CD4-positive, alpha-beta T cell treated with Interferon gamma for 1 hour (primary cell): ENCODE results near the gene MS4A18.
"Not testable (repeated sequence)": the region's sequence is repeated elsewhere in the genome, so short reads cannot be mapped to it uniquely, and the experiment has no call there.

Experiments
- DNase-seq: peaks from one replicate; pipeline ENCODE4 v3.0.0-alpha.2; 2020

The MS4A18 gene

DNA sequence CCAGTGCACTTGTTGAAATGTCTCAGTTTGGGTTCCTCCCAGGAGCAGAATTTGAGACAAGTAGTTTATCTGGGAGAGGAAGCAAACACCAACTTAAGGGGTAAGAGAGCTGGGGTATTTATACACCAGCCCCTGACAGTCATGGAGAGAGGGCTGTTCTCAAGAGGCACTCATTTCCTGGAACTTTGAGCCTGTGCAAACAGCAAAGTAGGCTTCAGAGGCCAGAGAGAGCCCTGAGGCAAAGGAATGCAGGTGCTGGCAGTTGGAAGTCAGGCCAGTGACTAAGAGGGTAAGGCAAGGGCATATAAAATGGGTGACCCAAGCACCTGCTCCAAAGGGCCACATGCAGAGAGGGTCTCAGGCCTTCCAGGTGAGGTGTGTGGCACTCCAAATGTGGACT is 16.1 kb downstream of the MS4A18 start:
- DNase-seq: no peak

GRCh38 chr11:60741421-60741820 is 16.9 kb downstream of the MS4A18 start:
- DNase-seq: no peak

- DNase-seq: no peak
Observed at GRCh38 chr11:60743058-60743457, 18.5 kb downstream of the MS4A18 start.

- DNase-seq: no peak
Observed at GRCh38 chr11:60744114-60744513, 19.6 kb downstream of the MS4A18 start.

DNA sequence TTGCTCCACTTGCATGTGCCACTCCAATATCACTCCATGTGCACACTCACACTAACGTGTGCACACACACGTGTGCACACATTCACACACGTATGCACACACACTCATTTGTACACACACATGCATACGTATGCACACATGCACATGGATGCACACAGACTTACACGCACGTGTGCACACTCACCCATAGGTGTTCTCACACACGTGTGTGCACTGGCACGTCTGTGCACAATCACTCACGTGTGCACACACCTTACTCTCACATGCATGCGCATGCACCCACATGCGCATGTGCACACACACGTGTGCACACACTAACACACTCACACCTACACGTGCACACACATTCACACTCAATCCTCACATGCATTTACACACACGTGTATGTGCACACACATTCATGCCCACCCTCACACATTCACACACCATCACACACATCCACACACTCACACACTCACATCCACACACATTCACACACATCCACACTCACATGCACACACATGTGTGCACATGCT is 22.9 kb downstream of the MS4A18 start:
- DNase-seq: no peak

- DNase-seq: no peak
Observed at GRCh38 chr11:60748225-60748624, 23.7 kb downstream of the MS4A18 start.

- DNase-seq: no peak
Observed at GRCh38 chr11:60748821-60749220, 24.3 kb downstream of the MS4A18 start.

DNA sequence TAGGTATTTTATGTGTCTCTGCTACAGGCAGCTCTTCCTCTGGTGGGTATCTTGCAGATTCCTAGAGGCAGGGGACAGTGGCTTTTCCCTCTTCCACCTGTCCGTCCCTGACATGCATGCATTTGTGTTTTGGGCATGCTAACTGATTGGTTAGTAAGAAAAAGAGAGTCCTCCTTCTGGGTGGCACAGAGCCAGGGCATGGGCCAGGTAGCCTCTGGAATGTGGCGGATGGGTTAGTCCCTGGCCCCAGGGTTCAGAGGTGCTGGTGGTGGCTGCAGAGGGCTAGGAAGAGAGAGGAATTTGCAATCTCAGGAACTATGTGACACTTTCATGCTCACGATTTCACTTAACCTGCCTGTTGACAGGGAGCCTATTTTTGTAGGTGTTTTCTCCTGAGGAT is 26.4 kb downstream of the MS4A18 start:
- no peak for DNase-seq

DNA sequence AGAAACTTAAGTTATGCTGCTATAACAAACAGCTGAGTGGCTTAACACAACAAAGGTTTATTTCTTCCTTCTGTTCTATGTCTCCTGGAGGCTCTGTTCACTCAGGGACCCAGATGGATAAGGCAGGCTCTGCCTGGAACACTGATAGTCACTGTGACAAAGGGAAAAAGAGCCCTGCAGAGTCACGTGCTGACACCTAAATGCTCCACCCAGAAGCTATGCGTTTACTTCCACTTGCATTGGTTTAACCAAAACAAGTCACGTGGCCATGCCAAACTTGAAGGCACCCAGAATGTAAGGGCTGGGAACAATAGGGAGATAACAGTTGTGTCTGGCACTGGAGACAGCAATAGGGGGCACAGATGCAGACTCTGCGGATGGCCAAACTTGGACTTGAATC is 28.8 kb downstream of the MS4A18 start:
- DNase-seq: no peak

DNA sequence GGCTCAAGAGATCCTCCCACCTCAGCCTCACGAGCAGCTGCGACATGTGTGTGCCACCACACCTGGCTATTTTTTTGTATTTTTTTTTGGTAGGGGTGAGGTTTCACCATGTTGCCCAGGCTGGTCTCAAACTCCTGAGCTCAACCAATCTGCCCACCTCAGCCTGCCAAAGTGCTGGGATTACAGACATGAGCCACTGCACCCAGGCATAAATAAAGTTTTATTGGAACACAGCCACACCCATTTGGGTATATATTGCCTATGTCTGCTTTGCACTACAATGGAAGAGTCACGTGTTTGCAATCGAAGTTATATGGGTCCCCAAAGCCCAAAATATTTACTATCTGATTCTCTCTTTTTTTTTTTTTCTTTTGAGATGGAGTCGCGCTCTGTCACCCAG is 30.4 kb downstream of the MS4A18 start:
- no peak for DNase-seq

DNA sequence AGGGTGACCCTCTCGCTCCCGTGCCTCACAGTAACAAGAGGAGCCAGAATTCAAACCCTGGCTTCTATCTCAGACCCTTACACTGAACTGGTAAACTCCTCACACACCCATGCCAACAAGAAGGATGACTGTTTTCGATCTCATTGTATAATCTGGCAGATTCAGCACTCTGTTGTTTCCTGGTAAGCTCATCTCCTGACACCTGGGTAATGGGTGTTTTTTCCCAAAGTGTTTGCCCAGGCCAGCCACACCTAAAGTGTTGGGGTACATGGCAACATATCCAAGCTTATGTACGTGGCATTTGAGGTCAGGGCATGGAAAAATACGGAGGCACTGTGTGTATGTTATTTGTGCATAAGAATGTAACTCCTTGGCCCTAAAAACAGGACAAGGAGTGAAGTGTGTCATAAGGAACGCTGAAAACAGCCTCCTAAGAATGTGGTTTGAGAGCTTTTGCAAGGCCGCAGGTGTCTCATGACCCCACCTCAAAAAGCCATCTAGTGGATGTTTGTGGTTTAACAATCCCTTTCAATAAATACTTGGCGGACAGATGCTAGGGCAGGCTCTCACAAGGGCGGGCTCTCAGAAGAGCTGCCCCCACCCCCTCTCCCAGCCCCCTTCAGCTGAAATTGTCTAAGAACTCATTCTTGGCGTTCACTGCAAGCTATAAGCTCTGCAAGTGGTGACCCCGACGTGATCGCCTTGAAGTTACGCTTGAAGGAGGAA is 31.9 kb downstream of the MS4A18 start, which contains the start of gene MS4A15:
Gene MS4A15, plus strand, starts transcription at position 561 of the 726 bp plus-strand sequence. CDS start 6,867 bp downstream, outside the sequence.
- no peak for DNase-seq

DNA sequence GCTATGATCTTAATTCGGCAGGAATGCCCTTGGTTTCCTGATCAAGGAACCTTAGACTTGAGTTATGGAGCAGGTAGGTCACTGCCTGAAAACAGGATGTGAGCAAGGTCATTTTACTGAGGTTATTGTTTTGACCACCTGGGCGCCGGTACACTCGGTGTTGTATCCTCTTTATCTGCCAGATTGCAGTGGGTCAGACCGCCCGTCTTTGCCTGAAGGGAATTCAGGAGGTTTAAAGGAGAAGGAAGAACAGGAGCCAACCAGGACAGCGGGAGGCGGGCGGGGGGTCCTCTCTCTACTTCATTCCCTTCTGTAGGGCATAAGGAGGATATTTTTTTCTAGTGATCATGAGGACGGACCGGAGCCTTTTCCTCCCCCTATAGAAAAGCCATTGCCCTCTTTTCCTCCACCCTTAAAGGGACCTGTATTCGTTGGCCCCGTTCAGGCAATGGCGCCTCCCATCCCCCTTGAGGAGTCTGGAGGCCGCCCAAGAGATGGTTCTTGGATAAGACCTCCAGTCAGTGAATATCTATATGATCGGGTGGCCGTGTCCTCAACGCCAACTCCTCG is 32.8 kb downstream of the MS4A18 start:
- no peak for DNase-seq

- DNase-seq: not testable (repeated sequence)
Observed at GRCh38 chr11:60758671-60759070, 34.2 kb downstream of the MS4A18 start.

DNA sequence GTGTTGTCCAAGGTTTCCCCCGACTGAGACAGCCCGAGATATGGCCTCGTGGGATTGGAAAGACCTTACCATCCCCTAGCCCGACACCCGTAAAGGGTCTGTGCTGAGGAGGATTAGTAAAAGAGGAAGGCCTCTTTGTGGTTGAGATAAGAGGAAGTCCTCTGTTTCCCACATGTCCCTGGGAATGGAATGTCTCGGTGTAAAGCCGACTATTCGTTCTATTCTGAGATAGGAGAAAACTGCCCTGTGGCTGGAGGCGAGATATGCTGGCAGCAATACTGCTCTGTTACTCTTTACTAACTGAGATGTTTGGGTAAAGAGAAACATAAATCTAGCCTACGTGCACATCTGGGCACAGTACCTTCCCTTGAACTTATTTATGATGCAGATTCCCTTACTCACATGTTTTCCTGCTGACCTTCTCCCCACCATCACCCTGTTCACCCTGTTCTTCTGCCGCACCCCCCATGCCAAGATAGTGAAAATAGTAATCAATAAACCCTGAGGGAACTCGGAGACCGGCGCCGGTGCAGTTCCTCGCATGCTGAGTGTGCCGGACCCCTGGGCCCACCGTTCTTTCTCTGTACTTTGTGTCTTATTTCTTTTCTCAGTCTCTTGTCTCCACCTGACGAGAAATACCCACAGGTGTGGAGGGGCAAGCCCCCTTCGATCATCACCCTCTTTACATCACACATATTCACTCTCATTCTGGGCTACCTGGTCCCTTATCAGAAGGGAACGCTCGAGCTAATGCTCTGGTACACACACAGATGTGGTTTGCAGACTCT is 35.1 kb downstream of the MS4A18 start:
- DNase-seq: not testable (repeated sequence)

DNA sequence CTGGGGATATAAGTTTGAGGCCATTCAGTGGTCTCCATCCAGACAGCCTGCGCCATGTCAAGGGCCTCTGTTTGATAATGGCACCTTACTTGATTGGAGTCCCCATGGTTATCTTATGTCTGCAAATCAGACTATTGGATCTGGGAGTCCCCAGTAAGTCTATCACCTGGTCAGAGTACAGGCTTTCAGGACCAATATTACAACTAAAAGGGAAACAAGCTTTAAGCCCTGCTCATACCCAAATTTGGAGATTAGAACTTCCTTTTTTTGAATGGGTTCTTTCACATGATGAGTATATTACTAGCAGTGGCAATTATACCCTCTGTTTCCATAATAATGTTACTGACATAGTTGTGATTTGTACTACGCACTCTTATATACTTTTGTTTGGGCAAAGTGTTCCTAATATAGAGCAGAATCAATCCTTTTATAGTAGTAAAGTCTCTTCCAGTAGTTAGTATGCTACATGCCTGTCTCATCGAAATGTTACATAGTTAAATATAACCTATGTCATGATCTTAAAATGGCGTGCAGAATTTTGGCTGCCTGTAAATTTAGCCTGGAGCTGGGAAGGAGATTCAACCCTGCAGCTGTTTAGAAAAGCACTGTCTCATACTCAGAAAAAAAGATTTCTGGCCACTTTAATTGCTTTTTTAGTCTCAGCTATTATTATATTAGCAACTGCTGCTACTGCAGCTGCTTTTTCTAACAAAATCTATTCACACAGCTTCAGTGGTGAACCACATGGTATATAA is 37.1 kb downstream of the MS4A18 start:
- no peak for DNase-seq

DNA sequence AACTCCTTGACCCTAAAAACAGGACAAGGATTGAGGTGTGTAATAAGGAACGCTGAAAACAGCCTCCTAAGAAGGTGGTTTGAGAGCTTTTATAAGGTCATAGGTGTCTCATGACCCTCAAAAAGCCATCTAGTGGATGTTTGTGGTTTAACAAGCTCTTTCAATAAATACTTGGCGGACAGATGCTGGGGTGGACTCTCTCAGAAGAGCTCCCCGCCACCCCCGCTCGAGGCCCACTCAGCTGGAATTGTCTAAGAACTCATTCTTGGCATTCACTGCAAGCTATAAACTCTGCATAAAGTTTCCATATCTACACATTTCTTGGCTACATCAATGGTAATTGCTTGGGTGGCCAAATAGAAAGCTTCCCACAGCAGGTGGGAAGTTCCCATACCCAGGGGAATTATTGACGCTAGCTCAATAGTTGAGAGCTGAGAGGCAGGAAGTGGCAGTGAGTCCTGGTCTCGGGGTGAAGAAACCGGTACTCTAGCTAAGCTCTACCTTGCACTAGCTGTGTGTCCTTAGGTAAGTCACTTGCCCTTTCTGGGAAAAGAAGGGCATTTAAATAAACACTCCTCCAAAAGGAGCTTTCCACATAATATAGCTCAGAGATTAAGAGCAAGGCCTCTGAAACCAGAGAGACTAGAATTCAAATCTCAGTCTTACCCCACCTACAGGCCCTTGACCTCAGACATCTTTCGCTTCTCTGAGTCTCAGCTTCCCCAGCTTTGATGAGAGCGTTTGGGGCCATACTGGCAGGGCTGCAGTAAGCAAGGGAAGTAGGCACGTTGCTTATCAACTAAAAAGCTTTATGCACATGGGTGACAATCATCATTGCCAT is 38.6 kb downstream of the MS4A18 start:
- peak; percentile 13 for DNase-seq

- no peak for DNase-seq
Observed at GRCh38 chr11:60763692-60764369, 39.3 kb downstream of the MS4A18 start.

DNA sequence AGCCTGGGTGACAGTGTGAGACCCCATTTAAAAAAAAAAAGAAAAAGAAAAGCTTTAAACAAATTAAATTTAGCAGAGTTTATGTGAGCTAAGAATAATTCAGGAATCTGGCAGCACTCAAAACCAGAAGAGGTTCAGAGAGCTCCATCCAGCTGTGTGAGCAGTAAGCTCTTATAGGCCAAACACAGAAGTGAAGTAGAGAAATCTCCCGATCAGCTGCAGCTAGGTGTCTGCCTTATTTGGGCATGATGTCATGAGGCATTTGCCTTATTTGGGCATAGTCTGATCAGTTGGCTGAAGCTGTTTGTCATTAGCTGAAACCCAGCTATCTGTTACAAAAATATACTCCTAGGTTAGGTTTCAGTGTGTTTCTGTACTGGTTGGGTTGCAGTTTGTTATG is 40.4 kb downstream of the MS4A18 start:
- no peak for DNase-seq

DNA sequence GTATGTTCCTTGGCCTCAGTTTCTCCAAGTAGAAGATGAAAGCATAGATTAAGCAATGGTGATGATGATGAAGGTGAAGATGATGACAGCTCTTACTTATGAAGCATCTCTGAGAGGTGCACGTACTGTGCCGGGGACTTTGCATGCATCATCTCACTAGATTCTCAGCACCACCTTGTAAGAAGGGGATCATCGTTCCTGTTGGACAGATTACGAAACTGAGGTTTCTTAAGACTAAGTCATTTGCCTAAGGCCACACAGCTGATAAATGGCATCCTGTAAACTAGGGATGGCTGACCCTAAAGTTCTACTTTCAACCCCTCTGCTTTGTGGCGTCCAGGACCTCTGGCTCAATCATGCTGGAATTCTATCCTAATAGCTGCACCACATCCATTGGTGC is 40.8 kb downstream of the MS4A18 start:
- DNase-seq: no peak

DNA sequence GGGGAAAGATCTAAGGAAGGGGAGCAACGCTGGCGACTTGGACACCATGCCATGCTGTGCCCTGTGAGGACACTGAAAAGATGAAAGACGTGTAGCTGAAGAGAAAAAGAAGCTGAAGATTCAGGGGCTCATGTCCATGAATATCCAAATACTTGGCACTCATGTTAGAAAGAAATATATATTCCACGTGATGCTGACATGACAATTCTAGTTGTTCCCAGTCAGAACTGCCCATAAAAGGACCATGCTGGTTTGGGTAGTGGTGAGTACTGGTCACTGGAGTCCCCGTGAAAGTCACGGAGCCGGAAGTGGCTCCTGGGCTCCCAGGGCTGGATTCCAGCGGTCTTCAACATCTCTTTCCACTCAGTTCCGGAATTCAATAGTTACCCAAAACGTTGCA is 42.0 kb downstream of the MS4A18 start:
- DNase-seq: no peak

DNA sequence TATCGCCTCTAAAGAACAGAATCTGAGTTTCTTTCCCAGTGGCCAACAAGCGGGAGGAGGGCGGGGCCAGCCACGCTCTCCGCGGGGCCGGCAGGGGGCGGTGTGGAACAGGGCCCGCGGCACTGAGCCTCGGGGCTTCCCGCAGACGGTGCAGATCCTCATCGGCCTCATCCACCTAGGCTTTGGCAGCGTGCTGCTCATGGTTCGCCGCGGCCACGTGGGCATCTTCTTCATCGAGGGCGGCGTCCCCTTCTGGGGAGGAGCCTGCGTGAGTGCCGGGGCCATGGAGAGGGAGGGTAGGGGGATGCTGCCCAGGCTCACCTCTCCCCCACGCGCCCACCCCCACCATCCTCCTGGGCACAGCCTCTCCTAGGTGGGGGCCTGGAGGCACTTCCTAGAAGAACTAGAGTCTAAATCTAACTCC is 42.9 kb downstream of the MS4A18 start:
- no peak for DNase-seq
